ENCODE measurements around the gene TDRD9. TPM values are rescaled to one million over a fixed set of nuclear protein-coding genes. Genes with fewer than 3 reads are reported as not detected.

Gene TDRD9
- total and polyA plus RNA-seq, 2 of the 4 experiments (the other 2 are of a cell fraction), result 0.07 to 0.18 TPM

DNA sequence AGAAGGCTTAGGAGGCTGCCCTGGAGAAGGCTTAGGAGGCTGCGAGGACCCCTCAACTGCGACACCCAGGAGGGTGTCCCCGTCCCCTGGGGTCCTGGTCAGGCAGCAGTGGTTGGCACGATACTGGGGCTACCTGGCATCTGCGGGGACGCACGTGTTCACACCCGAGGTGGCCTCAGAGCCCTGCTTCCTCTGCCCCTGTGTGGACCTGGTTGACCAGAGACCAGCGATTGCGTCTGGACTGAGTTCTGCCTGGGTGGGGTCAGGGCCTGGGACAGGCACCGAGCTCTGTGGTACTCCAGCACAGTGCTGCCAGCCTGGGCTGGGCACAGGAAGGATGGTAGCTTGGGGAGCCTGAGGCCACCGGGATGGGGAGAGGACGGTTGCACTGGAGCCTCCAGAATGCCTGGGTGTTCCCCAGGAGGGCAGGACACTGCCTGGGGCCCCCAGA is 158.0 kb downstream of the TDRD9 start:
- Histone ChIP-seq H2AK5ac (ENCODE audit: low read depth, low read length) (no peak overlapping the region), H3K9ac (ENCODE audit: low read depth, low read length) (no peak overlapping the region), H3K79me1 (ENCODE audit: low read depth in 1 of 2, low read length in 2 of 2) (no peaks in the 10 kb centered on the region), H2BK5ac (ENCODE audit: low read depth, low read length, poor library complexity, severe bottlenecking) (no peak overlapping the region), H4K5ac (ENCODE audit: low read depth, low read length) (no peak overlapping the region), H3K4me2 (ENCODE audit: low read depth, low read length) (no peak overlapping the region), H3K4me1 (ENCODE audit: control insufficient read depth, insufficient read depth, low read length) (no peaks in the 10 kb centered on the region), H3K56ac (ENCODE audit: extremely low read depth, insufficient read depth, low read length) (no peak overlapping the region), H3K9me1 (ENCODE audit: insufficient read depth, low read length) (no peaks in the 10 kb centered on the region), H3K23ac (ENCODE audit: low read depth, low read length) (no peak overlapping the region), H3K4me3 (ENCODE audit: insufficient read depth, low read depth, low read length) (no peak overlapping the region), H4K20me1 (ENCODE audit: insufficient read depth, low read length) (no peaks in the 10 kb centered on the region), H4K91ac (ENCODE audit: insufficient read depth, low read depth, low read length) (no peak overlapping the region), H2AK9ac (replicated peaks; ENCODE audit: low read depth, low read length, poor library complexity) (no peak overlapping the region), H2BK15ac (ENCODE audit: low read depth, low read length) (no peak overlapping the region), H2AFZ (replicated peaks; ENCODE audit: low read length, poor library complexity) (no peak overlapping the region), H3K18ac (ENCODE audit: low read depth, low read length) (no peak overlapping the region), H3K36me3 (ENCODE audit: control insufficient read depth, insufficient read depth, low read length) (no peaks in the 10 kb centered on the region), H3K27me3 (ENCODE audit: control insufficient read depth, insufficient read depth, low read length) (peaks cover 4% of the 10 kb centered on the region), H4K8ac (ENCODE audit: low read depth in 2 of 2, low read length in 2 of 2) (no peak overlapping the region), H3K9me3 (ENCODE audit: control insufficient read depth, insufficient read depth, low read length) (no peaks in the 10 kb centered on the region), H3K27ac (ENCODE audit: insufficient read depth, low read length) (no peak overlapping the region), H2BK120ac (ENCODE audit: low read depth, low read length) (no peak overlapping the region), H2BK20ac (ENCODE audit: low read depth, low read length) (no peak overlapping the region), H3K4ac (ENCODE audit: low read depth, low read length) (no peak overlapping the region), H3K14ac (replicated peaks; ENCODE audit: low read depth, low read length) (no peak overlapping the region)
- dilution Hi-C loops (cut with HindIII; ENCODE audit: low sequenced_read_pairs, unreplicated experiment) (no loop called here), in situ Hi-C loops (cut with MboI; ENCODE audit: low sequenced_read_pairs) (loop anchor here (25.0 kb wide), 2 partner anchors 476 to 551 kb away; no protein-coding TSS in a partner anchor), intact Hi-C loops (cut with micrococcal nuclease) (no loop called here)
- no TSS peak for BruUV-seq (replicated peaks)
- no peak for TF ChIP-seq FOS (IDR thresholded peaks at IDR 0.05; ENCODE audit: low read depth, low read length)
- TF ChIP-seq, protein P1, sequence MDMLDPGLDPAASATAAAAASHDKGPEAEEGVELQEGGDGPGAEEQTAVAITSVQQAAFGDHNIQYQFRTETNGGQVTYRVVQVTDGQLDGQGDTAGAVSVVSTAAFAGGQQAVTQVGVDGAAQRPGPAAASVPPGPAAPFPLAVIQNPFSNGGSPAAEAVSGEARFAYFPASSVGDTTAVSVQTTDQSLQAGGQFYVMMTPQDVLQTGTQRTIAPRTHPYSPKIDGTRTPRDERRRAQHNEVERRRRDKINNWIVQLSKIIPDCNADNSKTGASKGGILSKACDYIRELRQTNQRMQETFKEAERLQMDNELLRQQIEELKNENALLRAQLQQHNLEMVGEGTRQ (IDR thresholded peaks at IDR 0.05; ENCODE audit: low read depth, low read length), result no peak
- TF ChIP-seq SMC3 (IDR thresholded peaks at IDR 0.05; ENCODE audit: low read depth, low read length), result no peak
- no peak for TF ChIP-seq RFX5 (IDR thresholded peaks at IDR 0.05; ENCODE audit: low read depth, low read length)
- no peak for TF ChIP-seq CHD1 (IDR thresholded peaks at IDR 0.05; ENCODE audit: low read depth, low read length)
- TF ChIP-seq BHLHE40 (IDR thresholded peaks at IDR 0.05; ENCODE audit: low read depth, low read length), result no peak
- no peak for TF ChIP-seq CEBPB (IDR thresholded peaks at IDR 0.05; ENCODE audit: low read depth, low read length)
- no peak for TF ChIP-seq RAD21 (IDR thresholded peaks at IDR 0.05; ENCODE audit: low read length)
- no peak for TF ChIP-seq MAZ (IDR thresholded peaks at IDR 0.05; ENCODE audit: borderline replicate concordance, low read depth, low read length)
- TF ChIP-seq, protein P2, sequence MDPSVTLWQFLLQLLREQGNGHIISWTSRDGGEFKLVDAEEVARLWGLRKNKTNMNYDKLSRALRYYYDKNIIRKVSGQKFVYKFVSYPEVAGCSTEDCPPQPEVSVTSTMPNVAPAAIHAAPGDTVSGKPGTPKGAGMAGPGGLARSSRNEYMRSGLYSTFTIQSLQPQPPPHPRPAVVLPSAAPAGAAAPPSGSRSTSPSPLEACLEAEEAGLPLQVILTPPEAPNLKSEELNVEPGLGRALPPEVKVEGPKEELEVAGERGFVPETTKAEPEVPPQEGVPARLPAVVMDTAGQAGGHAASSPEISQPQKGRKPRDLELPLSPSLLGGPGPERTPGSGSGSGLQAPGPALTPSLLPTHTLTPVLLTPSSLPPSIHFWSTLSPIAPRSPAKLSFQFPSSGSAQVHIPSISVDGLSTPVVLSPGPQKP (IDR thresholded peaks at IDR 0.05; ENCODE audit: borderline replicate concordance, low read depth, low read length), result no peak
- TF ChIP-seq, protein P3, sequence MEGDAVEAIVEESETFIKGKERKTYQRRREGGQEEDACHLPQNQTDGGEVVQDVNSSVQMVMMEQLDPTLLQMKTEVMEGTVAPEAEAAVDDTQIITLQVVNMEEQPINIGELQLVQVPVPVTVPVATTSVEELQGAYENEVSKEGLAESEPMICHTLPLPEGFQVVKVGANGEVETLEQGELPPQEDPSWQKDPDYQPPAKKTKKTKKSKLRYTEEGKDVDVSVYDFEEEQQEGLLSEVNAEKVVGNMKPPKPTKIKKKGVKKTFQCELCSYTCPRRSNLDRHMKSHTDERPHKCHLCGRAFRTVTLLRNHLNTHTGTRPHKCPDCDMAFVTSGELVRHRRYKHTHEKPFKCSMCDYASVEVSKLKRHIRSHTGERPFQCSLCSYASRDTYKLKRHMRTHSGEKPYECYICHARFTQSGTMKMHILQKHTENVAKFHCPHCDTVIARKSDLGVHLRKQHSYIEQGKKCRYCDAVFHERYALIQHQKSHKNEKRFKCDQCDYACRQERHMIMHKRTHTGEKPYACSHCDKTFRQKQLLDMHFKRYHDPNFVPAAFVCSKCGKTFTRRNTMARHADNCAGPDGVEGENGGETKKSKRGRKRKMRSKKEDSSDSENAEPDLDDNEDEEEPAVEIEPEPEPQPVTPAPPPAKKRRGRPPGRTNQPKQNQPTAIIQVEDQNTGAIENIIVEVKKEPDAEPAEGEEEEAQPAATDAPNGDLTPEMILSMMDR (conservative IDR thresholded peaks at IDR 0.05; ENCODE audit: low read depth, low read length), result no peak
- TF ChIP-seq MXI1 (IDR thresholded peaks at IDR 0.05; ENCODE audit: borderline replicate concordance, low read depth, low read length), result no peak
- TF ChIP-seq NFE2L2 (IDR thresholded peaks at IDR 0.05; ENCODE audit: low read depth, low read length), result no peak
- no peak for TF ChIP-seq MAFK (IDR thresholded peaks at IDR 0.05; ENCODE audit: low read depth, low read length)
- no peak for TF ChIP-seq RCOR1 (IDR thresholded peaks at IDR 0.05; ENCODE audit: insufficient replicate concordance, low read length)
- ChIA-PET POLR2A (ENCODE audit: unreplicated experiment) (no interaction called here), CTCF (no interaction called here)
- DNase-seq (no peak), ATAC-seq (ENCODE audit: low read depth) (no peak)
- 84% methylated on average over 7 of the region's 13 CpGs; no CpG with 5 or more reads in 1 of the 2 experiments for WGBS, 2 experiments (ENCODE audit: extremely low coverage in 2 of 2, insufficient read length in 1 of 2)

Measured in IMR-90 (cell line).